CD4-positive, alpha-beta T cell treated with Interferon gamma for 1 hour (primary cell): ENCODE results near the gene PSD2.
A peak's percentile ranks its signal among the peaks of the same experiment; 100 is the strongest.

Experiments
- DNase-seq: peaks from one replicate; pipeline ENCODE4 v3.0.0-alpha.2; 2020

PSD2 gene

GRCh38 chr5:139763930-139764791, 31.4 kb upstream of the PSD2 start:
- peak; percentile 49 for DNase-seq

GRCh38 chr5:139764886-139765408, 30.7 kb upstream of the PSD2 start:
- DNase-seq, result no peak

GRCh38 chr5:139765409-139766217, 30.0 kb upstream of the PSD2 start:
- peak; percentile 69 for DNase-seq

- no peak for DNase-seq
Observed at GRCh38 chr5:139767960-139768359, 27.6 kb upstream of the PSD2 start.

- no peak for DNase-seq
Observed at GRCh38 chr5:139768807-139769465, 26.7 kb upstream of the PSD2 start.

GRCh38 chr5:139769477-139769876, 26.1 kb upstream of the PSD2 start:
- no peak for DNase-seq

GRCh38 chr5:139770722-139771121, 24.9 kb upstream of the PSD2 start:
- DNase-seq, result no peak

GRCh38 chr5:139772089-139772791, 23.4 kb upstream of the PSD2 start:
- DNase-seq, result no peak

- DNase-seq, result no peak
Observed at GRCh38 chr5:139772927-139773690, 22.5 kb upstream of the PSD2 start.

GRCh38 chr5:139774980-139775661, 20.5 kb upstream of the PSD2 start:
- peak; percentile 75 for DNase-seq

- DNase-seq, result no peak
Observed at GRCh38 chr5:139775872-139776271, 19.7 kb upstream of the PSD2 start.

- DNase-seq, result no peak
Observed at GRCh38 chr5:139776861-139777260, 18.7 kb upstream of the PSD2 start.

GRCh38 chr5:139783436-139783965, 12.1 kb upstream of the PSD2 start:
- no peak for DNase-seq

GRCh38 chr5:139784488-139784887, 11.1 kb upstream of the PSD2 start:
- no peak for DNase-seq

- no peak for DNase-seq
Observed at GRCh38 chr5:139787257-139787567, 8.4 kb upstream of the PSD2 start.

GRCh38 chr5:139787568-139788293, 7.9 kb upstream of the PSD2 start:
- DNase-seq, result peak; percentile 79

GRCh38 chr5:139788294-139788910, 7.2 kb upstream of the PSD2 start:
- no peak for DNase-seq

GRCh38 chr5:139789116-139789844, 6.3 kb upstream of the PSD2 start:
- no peak for DNase-seq

- no peak for DNase-seq
Observed at GRCh38 chr5:139789845-139790189, 5.8 kb upstream of the PSD2 start.
